Hepatocyte (in vitro differentiated cells): Measurements from ENCODE around the gene WASF2.

ENCODE experiments used
- CTCF ChIP-seq: fragments of 200-600 bp; sonication (generic); IDR thresholded peaks from 2 replicates; pipeline ENCODE4 v1.5.1; 2016; ENCODE audit warnings: antibody characterized with exemption, mild to moderate bottlenecking; ENCODE audit not compliant: poor library complexity
- EZH2 ChIP-seq: fragments of 200-600 bp; sonication (generic); IDR thresholded peaks from 2 replicates; pipeline ENCODE4 v1.6.1; 2016; ENCODE audit warnings: antibody characterized with exemption, mild to moderate bottlenecking, borderline replicate concordance

DNA sequence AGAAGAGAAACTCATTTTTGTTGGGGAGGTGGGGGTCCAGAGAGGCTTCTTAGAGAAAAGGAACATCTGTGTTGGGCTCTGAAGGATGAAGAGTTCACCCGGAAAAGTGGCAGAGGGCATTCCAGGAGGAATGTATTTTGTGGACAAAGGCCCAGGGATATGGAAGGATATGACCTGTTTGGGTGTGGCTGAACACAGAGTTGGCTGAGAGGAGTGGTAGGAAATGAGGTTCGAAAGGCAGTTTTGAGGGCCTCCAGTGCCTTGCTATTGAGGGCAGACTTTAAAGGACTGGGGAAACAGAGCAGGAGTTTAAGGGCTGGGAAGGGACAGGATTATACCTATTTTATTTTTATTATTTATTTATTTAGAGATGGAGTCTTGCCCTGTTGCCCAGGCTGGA is 27.3 kb upstream of the WASF2 start:
- no peak for TF ChIP-seq CTCF
- TF ChIP-seq EZH2, result no peak
